Stimulated activated CD4-positive, alpha-beta T cell treated with anti-CD3 and anti-CD28 coated beads, Interleukin-1b, Interleukin-23, amount 100 ng/mL, for 4 hours (primary cell): ENCODE results near the gene TRAPPC13.
A peak's percentile ranks its signal among the peaks of the same experiment; 100 is the strongest.
"Not testable (repeated sequence)": the region's sequence is repeated elsewhere in the genome, so short reads cannot be mapped to it uniquely, and the experiment has no call there.

Experiments used
- DNase-seq, 2 donors: peaks; one replicate each; pipeline ENCODE4 v3.0.0-alpha.2; 2020; ENCODE audit warnings: low read depth in 2 of 2

The TRAPPC13 gene

GRCh38 chr5:65624571-65625555 is at the start of gene TRAPPC13, which contains the start of gene SHLD3:
TRAPPC13 (plus strand) TSS chr5:65625027; CDS start chr5:65625061, 34 bp downstream.
SHLD3 (plus strand) TSS chr5:65625027; CDS start chr5:65629588, 4,561 bp downstream.
- DNase-seq = peak; percentile 57 to 69

GRCh38 chr5:65577141-65577540 is 47.7 kb upstream of the TRAPPC13 start:
- DNase-seq = no peak

GRCh38 chr5:65588694-65589093 is 36.1 kb upstream of the TRAPPC13 start:
- DNase-seq = no peak

- DNase-seq = not testable (repeated sequence)
Observed at GRCh38 chr5:65601761-65602160, 23.1 kb upstream of the TRAPPC13 start.

GRCh38 chr5:65611524-65611923 is 13.3 kb upstream of the TRAPPC13 start:
- no peak for DNase-seq

- no peak for DNase-seq
Observed at GRCh38 chr5:65612298-65612907, 12.4 kb upstream of the TRAPPC13 start.

GRCh38 chr5:65620021-65620420 is 4.8 kb upstream of the TRAPPC13 start:
- no peak for DNase-seq

GRCh38 chr5:65621961-65622360 is 2.9 kb upstream of the TRAPPC13 start:
- not testable (repeated sequence) for DNase-seq

- DNase-seq = no peak
Observed at GRCh38 chr5:65623482-65623881, 1.3 kb upstream of the TRAPPC13 start.

- peak; percentile 78 to 80 for DNase-seq
Observed at GRCh38 chr5:65624025-65624570, 729 bp upstream of the TRAPPC13 start, which contains the start of gene TRIM23. TRIM23 (minus strand) TSS chr5:65624333; CDS start chr5:65624274, 59 bp downstream.

- DNase-seq = no peak
Observed at GRCh38 chr5:65625743-65626142, 916 bp downstream of the TRAPPC13 start.

- DNase-seq = no peak
Observed at GRCh38 chr5:65630981-65631380, 6.2 kb downstream of the TRAPPC13 start.

- no peak for DNase-seq
Observed at GRCh38 chr5:65640240-65640639, 15.4 kb downstream of the TRAPPC13 start.

- DNase-seq = no peak
Observed at GRCh38 chr5:65646938-65647337, 22.1 kb downstream of the TRAPPC13 start.

GRCh38 chr5:65647941-65648340 is 23.1 kb downstream of the TRAPPC13 start:
- no peak for DNase-seq

- no peak for DNase-seq
Observed at GRCh38 chr5:65651144-65651543, 26.3 kb downstream of the TRAPPC13 start.

GRCh38 chr5:65654713-65655112 is 29.9 kb downstream of the TRAPPC13 start:
- DNase-seq = no peak

- no peak for DNase-seq
Observed at GRCh38 chr5:65663804-65664521, 39.1 kb downstream of the TRAPPC13 start.

GRCh38 chr5:65668696-65669095 is 43.9 kb downstream of the TRAPPC13 start:
- DNase-seq = no peak

- DNase-seq = no peak
Observed at GRCh38 chr5:65672796-65673195, 48.0 kb downstream of the TRAPPC13 start.

- no peak for DNase-seq
Observed at GRCh38 chr5:65674749-65675148, 49.9 kb downstream of the TRAPPC13 start.

- not testable (repeated sequence) for DNase-seq
Observed at GRCh38 chr5:65676056-65676455, 51.2 kb downstream of the TRAPPC13 start.
